NCI-H345 treated with DMSO at 0.1 percent for 48 hours (cell line): ENCODE results near the gene ERCC2.

ENCODE experiments used
- DNase-seq: peaks from one replicate; lab custom pipeline; 2025; ENCODE audit not compliant: unreplicated experiment; lab: John Stamatoyannopoulos, UW

Gene ERCC2

GRCh38 chr19:45306040-45306439 lies 64.3 kb downstream of the ERCC2 start:
- DNase-seq: no peak

- DNase-seq: no peak
Observed at GRCh38 chr19:45305421-45305820, 65.0 kb downstream of the ERCC2 start.

- no peak for DNase-seq
Observed at GRCh38 chr19:45305007-45305406, 65.4 kb downstream of the ERCC2 start.

- no peak for DNase-seq
Observed at GRCh38 chr19:45304141-45304926, 66.0 kb downstream of the ERCC2 start.

- DNase-seq: no peak
Observed at GRCh38 chr19:45303269-45304060, 66.9 kb downstream of the ERCC2 start.

- no peak for DNase-seq
Observed at GRCh38 chr19:45302416-45302815, 68.0 kb downstream of the ERCC2 start.
